ENCODE measurements around the gene DCXR.

DCXR gene

GRCh38 chr17:82037092-82037888 is at the start of gene DCXR:
Gene DCXR (minus strand): TSS chr17:82037697. CDS start chr17:82037682, 15 bp downstream.
- DNase-seq: peak; percentile 97

GRCh38 chr17:82085931-82086764 is 48.7 kb upstream of the DCXR start:
- no peak for DNase-seq

GRCh38 chr17:82085031-82085861 is 47.7 kb upstream of the DCXR start:
- no peak for DNase-seq

GRCh38 chr17:82084373-82085030 is 47.0 kb upstream of the DCXR start:
- no peak for DNase-seq

- no peak for DNase-seq
These were observed 46.2 kb upstream of the DCXR start for GRCh38 chr17:82083533-82084359.

GRCh38 chr17:82083009-82083408 is 45.5 kb upstream of the DCXR start:
- DNase-seq: no peak

GRCh38 chr17:82082456-82082855 is 45.0 kb upstream of the DCXR start:
- no peak for DNase-seq

GRCh38 chr17:82081966-82082365 is 44.5 kb upstream of the DCXR start:
- no peak for DNase-seq

GRCh38 chr17:82081546-82081945 is 44.0 kb upstream of the DCXR start:
- DNase-seq: no peak

GRCh38 chr17:82080789-82081464 is 43.4 kb upstream of the DCXR start:
- DNase-seq: no peak

- no peak for DNase-seq
These were observed 42.7 kb upstream of the DCXR start for GRCh38 chr17:82080048-82080788.

GRCh38 chr17:82079001-82079677 is 41.6 kb upstream of the DCXR start:
- DNase-seq: no peak

- DNase-seq: no peak
These were observed 40.9 kb upstream of the DCXR start for GRCh38 chr17:82078433-82078832.

GRCh38 chr17:82077617-82078358 is 40.3 kb upstream of the DCXR start:
- DNase-seq: no peak

GRCh38 chr17:82076785-82077591 is 39.5 kb upstream of the DCXR start:
- no peak for DNase-seq

- no peak for DNase-seq
These were observed 38.7 kb upstream of the DCXR start for GRCh38 chr17:82076018-82076784.

- no peak for DNase-seq
These were observed 35.9 kb upstream of the DCXR start for GRCh38 chr17:82073446-82073845.

Measured in NCI-H1694 (cell line).